ENCODE data around the gene PM20D2.

PM20D2 gene

DNA sequence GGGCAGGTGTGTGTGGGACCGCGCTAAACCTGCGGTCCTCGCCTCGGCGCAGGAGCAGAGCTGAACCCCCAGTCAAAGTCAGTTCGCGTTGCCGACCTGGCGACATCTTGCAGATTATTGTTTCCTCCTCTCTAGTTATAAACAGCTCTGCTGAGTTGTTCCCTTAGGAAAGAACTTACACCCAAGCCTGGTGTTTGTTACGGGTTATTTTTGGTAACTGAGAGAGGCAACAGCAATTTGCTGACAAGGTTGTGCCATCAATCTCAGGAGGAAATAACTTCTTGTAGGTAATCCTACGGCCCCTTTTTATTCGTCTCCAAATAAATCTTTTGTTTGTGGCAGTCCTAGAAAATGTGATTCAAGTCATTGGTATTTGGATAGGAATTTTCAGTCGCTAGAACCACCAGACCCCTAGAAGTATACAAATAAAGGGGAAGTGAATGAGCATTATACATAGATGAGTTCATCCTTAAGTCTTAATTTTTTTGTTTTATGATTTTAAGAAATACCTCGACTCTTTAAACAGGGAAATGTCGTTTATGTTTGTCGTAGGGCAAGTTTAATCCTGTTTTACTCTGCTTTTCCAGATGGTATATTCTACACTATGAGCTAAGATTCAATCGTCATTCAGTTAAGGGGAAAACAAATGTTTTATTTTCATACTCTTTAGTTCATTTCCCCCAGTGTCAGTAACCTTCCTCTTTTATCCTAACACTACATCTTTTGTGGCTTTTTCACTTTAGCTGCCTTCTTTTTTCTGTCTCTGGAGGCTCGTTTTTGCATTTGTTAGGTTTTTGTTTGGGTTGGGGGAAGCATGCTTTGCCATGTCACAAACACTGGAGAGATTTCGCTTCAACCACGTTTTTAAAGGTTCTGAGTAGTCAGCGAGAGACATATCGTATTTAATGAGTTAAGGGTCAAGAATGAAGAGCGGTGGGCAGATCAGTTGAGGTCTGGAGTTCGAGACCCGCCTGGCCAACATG, 1.2 kb downstream of the PM20D2 start:
- DNase-seq: no peak

DNA sequence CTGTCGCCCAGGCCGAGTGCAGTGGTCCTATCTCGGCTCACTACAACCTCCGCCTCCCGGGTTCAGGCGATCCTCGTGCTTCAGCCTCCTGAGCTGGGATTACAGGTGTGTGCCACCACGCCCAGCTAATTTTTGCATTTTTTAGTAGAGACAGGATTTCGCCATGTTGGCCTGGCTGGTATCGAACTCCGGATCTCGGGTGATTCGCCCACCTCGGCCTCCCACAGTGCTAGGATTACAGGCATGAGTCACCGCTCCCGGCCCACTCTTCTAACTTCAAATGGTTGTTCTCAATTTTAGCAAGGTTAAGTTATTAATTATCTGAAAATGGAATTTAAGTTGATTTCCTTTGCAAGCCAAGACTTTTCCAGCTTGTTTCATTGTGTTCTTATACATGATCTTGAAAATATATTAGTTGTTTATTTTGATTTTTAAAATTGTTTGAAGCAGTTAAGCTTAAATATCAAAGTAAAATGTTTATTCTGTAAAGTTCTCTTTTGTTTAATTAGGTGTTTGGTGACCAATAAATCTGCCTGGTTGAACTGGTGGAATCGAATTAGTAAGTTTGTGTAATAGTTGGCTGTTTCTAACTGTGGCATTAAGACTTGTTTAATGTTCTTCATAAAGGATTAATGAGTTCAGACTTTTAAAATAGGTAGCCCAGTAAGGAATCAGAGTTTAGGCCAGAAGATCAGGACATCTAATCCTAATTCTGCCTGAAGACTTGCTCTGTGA, 2.3 kb downstream of the PM20D2 start:
- DNase-seq: no peak

DNA sequence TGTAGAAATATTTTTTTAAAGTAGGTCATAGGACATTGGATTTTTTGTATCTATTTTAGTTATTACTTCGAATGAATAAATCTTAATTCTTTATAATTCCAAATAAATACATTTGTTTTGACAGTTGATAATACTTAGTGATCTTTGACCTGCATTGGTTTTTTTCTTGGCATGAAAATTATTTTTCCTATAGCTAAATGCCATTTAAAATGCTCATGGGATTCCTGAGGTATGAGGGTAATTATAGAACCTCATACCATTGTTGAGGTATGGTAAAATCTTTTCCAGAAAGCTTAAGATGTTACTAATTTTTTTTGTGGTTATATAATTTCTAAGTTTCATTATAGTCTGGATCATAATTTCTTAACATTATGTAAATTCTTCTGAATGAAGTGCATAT, 8.3 kb downstream of the PM20D2 start:
- no peak for DNase-seq

DNA sequence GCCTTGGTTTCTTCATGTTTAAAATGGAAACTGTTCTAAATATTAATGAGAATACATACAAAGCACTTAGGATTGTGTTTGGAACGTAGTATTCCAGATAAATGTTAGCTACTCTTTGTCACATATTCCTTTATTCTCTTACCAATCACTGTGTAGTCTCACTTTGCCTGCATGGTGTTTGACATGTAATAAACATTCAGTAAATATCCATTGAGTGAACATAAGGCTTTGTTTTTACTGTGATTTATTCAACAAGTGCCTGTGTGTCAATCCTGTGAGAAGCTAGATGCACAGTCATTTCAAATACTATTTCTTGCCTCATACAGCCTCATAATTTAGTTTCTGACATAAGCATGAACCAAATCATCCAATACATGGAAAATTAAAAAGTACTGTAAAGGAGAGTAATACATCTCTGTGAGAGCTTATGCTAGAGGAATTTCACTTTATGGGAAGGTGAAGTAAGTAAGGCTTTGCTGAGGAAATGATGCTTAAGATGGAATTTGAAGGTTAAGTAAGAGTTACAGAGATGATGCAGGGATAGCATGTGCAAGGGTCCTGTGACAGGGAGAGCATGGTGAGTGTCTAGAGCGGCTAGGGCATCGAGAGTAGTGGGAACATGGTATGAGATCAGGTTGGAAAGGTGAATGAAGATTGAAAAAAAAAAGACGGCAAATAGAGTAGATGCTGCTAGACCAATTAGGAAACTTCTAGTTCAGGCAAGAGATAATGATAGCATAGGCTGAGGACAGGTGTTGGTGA, 14.7 kb downstream of the PM20D2 start:
- no peak for DNase-seq

DNA sequence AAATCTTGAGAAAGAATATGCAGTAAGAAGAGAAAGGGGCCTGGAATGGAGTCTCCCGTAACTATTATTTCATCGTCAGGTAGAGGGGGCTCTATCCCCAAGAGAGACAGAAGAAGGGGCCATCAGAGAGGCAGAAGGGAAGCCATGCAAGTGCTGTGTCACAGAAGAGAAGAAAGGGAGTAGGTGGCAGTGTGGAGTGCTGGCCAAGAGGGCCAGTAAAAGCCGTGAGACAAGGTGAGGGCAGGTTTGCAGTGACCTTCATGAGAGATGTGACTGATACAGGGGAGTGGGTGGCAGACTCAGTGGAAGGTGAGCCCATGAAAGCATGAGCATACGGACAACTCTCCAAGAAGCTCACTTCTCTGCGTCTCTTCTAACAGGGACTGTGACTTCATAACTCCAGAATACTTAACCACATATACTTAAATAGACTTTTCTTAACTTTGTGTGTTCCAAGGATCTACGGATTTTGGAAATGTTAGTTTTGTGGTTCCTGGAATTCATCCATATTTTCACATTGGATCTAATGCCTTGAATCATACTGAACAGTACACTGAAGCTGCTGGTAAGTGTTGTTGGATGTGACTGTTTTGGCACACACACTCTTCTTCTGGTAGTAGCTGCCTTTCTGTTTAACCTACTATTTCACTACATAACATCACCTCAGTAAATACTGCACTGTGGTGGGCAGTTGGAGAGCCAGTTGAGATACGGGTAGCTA, 15.6 kb downstream of the PM20D2 start:
- no peak for DNase-seq

DNA sequence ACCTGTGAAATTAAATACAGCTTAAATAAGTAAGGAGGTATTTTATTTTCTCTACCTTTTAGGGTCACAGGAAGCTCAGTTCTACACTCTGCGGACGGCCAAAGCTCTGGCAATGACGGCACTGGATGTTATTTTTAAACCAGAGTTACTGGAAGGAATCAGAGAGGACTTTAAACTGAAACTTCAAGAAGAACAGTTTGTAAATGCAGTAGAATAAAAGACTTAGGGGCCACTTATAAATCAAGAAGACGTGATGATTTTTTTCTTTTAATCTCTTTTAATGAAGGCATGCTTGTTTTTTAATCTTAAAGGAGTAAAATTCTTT, 16.2 kb downstream of the PM20D2 start:
- DNase-seq: no peak

DNA sequence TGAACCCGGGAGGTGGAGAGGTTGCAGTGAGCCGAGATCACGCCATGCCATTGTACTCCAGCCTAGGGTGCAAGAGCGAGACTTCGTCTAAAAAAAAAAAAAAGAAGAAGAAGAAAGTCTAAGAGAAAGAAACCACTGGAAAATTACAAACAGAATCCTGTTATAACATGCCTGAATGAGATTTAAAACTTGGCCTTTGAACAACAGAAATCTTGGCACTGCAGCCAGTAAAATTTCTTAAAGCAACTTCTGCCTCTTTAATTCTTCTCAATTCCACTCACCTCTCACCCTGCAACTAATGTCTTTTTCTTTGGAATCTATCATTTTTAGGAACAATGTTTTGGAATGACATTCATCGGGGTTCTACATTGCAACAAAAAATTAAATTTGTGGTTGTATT, 26.3 kb downstream of the PM20D2 start:
- DNase-seq: no peak

DNA sequence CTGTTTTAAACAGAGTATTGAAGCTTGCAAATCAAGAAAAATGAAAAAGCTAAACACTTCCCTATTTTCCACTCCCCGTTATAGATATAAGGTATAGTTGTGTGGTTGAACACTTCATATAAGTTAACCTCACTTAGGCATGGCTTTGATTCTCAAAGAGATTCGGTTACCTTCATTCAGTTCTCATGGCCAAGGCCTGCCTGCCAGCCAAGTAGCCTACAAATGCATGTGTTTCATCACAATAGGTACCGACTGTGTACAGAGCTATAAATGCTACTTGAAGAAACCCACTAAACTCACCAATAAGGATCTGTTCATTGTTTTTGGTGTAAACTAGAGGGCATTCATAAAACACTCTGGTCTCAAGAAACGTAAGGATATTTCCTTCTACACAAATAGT, 27.8 kb downstream of the PM20D2 start:
- no peak for DNase-seq

DNA sequence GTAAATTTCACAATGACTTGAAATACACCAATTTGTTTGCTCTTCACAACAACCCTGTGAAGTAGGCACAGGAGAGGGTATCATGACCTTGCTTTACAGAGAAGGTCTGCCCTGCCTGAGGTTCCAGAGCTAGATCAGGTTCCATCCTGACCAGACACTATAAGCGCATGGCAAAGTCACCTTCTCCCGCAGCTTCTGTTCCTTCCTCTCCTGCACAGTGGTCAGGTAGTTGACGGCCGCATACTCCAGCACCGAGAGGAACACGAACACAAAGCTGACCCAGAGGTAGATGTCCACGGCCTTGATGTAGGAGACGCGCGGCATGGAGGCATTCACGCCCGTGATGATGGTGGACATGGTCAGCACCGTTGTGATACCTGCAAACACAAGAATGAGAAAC, 34.3 kb downstream of the PM20D2 start:
- no peak for DNase-seq

DNA sequence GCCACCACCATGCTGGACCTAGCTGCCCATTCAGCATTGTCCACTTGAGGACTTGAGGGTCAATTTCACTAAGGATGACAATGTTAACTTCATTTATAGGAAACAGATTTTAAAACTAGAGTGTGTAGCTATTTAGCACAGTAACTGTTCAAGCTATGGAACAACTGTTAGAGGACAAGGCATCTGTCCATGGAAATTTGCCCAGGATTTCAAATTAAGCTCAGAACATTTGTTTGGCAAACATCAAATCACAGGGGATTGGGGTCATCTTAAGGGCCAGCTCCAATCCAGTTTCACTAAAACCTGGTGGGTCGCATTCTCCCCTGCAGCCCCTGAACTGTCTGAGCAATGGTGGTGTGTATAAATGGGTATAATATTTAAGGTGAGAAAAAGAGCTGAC, 35.1 kb downstream of the PM20D2 start:
- DNase-seq: no peak

DNA sequence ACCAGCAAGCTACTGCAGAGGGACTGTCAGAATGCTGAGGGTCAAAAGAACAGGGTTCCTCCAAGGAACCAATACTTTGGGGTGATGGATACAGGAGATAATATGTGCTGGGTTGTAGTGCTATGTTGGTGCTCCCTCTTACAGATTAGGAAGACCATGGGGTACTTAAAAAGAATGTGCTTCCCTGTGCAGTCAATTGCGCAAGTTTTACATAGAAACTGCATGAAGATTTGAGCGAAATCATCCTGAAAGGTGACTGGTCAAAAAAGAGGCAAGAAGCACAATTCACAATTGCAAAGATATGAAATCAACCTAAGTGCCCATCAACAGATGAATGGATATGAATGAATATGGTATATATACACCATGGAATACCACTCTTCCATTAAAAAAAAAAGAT, 37.4 kb downstream of the PM20D2 start:
- DNase-seq: no peak

DNA sequence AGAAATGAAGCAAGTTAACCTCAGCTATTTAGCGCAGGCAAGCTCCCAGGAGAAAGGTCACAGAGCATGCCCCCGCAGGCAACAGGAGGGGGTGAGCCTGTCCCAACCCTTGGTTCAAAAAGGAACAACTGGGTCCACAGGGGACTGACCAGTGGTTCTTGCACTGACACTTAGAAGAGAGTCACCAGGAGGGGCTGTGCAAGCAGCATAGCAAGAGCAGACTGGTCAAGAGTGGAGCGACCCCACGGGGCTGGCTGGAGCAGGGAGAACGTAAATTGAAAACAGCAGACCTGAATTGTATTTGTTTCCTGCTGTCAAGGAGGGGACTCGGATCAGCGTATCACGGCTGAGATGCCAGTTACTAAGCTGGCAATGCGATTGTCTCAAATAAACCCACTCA, 38.5 kb downstream of the PM20D2 start:
- DNase-seq: no peak

DNA sequence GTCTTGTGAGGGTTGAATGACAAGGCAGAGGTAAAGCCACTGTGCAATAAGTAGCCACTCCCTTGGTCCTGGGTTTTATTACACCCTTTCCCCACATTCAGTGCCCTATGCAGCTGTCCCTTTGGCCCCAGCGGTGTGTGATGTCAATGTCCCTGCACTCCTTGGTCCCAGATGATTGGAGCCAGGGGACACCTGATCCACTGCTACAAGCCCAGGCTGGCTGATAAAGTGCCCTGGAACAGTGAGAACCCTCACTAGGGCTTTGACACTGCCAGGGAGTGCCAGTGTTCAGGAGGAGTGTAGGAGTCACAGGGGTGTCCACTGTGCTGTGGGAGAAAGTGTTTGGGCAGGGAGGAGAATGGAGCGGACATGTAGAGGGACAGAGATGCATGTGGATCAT, 40.9 kb downstream of the PM20D2 start:
- no peak for DNase-seq

DNA sequence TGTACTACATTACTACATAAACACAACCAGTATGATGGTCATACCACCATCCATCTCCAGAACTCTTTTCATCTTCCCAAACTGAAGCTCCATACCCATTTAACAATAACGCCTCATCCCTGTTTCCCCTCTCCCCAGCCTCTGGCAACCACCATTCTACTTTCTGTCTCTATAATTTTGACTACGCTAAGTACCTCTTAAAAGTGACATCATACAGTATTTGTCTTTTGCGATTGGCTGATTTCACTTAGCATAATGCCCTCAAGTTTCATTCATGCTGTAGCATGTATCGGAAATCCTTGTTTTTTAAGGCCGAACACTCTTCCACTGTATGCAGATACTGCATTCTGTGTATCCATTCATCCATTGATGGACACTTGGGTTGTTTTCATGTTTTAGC, 41.6 kb downstream of the PM20D2 start:
- no peak for DNase-seq

DNA sequence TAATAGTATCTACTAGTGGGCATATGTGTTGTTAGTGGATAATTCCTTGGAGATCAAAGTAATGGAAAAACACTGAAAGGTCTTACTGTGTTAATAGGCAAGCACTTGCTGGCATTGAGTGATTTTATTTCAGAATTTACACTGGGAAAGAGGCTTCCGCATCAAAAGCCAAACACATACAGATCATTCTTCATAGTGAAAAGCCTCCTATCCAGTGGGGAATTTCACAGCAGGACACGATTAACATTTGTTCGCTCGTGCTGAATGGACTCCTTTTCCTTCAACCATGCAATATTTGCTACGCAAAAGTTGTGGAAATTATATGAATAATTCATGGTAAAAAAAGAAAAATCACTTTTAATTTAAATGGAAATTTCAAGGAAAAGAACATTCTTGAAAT, 44.9 kb downstream of the PM20D2 start:
- no peak for DNase-seq

DNA sequence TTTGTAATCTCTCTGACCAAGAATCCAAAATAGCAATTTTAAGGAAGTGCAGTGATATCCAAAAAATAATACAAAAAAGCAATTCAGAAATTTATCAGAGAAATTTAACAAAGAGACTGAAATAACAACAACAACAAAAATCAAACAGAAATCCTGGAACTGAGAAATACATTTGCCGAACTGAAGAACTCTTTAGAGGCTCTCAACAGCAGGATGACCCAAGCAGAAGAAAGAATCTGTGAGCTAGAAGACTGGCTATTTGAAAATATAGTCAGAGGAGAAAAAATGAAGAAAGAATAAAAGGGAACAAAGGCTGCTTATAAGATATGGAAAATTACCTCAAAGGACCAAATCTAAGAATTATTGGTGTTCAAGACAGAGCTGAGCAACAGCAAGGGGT, 48.7 kb downstream of the PM20D2 start:
- DNase-seq: no peak

DNA sequence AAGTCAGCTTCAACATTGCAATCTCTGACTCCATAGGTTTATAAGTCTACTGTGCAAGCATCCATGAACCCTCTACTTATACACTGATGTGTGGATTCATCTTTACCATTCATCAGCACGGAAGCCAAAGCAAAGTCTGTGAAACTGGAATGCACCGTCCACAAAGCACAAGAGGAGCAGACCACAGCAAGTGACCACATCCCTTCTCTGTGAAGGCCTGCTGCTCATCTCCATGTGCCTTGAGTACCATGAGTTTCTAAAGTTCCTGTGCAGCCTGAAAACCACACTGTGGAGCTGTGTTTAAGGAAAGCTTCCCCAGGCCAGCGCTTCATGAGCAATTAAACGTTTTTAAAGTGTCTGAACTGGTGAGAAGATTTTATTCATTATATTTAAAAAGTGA, 51.3 kb downstream of the PM20D2 start:
- DNase-seq: no peak

DNA sequence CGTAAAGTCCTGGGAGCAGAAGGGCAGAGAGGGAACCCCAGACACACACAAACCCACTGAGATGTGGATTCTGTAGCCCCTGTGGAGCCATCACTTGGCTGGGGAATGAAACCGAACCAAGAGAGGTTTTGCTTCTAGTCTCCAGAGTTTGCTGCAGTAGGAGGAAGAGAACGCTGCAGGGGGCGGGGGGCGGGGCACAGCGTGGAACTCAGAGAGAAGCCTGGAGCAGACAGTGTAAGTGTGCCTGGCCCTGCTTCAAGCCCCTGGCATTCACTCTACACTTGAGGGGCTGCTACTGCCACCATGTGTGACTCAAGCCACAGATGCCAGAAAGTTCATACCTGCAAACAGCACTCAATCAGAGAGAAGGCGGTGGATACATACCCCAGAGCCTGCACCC, 52.4 kb downstream of the PM20D2 start:
- DNase-seq: no peak

DNA sequence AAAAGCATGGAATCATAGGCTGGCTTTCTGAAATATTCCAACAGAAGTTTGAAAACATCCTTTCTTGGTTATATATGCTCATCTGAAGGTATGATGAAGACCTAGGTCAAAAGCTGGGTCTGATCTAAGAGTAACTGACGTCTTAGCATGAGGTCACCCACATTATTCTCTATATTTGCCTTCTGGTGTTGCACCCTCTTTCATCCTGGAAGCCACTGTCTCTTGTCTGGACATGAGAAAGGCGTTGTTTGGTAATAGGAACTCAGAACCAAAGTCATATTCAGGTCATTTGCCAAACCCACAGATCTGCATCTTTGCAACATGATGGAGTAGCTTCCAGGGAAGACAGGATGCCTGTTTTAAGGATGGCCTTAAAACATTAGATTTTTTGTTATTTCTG, 53.7 kb downstream of the PM20D2 start:
- no peak for DNase-seq

DNA sequence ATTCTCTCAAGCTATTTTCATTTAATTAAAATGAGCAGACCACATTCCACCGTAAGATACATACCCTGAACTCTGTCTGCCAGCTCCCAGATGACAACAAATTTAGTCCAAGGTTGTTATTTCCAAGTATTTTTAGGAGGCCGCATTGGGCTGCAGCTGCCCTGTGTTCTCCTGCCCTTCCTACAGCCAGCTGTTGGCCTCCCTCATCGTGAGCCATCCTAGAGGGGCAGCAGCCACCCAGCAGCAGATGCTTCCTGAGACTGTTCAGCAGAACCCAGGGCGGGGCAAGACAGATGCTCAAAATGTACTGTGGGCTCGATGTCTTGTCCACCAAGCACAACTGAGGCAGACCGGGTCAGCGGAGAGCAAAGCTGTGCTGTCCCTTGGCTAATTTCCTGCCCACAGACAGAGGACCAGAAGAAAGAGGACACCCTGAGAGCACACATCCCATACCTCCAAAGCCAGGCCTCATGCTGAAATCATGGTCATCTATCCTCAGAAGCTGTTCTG, 54.9 kb downstream of the PM20D2 start:
- no peak for DNase-seq

DNA sequence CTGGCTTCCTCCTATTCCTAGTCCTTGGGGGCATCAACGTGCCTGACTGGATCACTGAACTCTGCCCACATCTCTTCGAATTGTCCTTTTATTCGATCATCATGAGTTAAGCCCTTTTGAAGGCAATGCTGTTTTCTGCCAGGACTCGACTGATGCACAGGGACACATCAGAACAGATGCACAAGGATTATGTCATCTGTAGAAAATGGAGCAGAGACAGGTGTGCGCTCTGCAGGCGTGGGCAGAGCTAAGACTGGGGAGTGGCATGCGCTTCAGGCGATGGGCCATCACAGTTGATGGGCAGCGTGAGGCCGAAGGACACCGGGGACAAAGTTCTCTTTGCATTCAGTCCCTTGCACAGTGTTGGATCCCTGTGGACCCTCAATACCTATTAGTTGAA, 58.2 kb downstream of the PM20D2 start:
- no peak for DNase-seq

DNA sequence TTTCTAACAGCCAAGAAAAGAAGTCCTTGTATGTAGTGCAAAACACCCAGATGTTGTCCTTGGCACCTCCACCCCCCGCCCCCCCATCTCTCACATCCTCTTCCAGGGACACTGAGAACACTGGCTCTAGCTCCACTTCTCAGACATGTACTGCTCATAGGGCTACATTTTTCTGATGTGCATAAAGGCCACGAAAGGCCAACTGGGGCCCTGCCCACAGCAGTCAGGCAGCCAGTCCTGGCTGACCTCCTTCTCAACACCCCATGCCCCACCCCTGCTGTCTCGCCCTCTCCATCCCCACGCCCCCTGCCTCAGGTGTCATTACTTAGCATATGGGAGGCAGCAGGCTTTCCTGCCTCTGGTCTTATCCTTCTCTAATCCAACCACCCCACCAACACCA, 60.0 kb downstream of the PM20D2 start:
- no peak for DNase-seq

DNA sequence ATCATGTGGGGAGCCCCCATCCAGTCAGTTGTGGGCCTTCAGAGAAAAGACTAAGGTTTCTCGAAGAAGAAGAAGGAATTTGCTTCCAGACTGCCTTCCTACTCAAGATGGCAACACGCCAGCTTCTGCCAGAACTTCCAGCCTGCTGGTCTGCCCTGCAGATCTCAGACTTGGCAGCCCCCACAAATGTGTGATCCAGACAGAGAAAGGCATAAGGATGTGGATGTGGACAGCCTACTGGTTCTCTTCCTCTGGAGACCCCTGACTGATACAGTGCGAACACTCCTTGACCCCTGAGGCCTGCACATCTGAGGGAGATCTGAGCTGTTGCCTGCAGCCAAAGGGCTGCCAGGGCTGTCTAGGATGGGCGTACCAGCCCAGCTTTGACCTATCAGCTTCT, 62.7 kb downstream of the PM20D2 start:
- no peak for DNase-seq

All from activated CD4-positive, CD25-positive, alpha-beta regulatory T cell (primary cell).